LNCaP clone FGC (cell line): ENCODE data around the gene BMP2K.

Experiments
- DNase-seq: peaks from one replicate; pipeline ENCODE4 v3.0.0-alpha.2; 2011; ENCODE audit warnings: low read depth
- H3K4me3 ChIP-seq: 2 replicates; pipeline ENCODE4 v1.5.1; 2011; ENCODE audit warnings: mild to moderate bottlenecking, low read depth, low read length, control low read depth
- CTCF ChIP-seq: IDR thresholded peaks from 2 replicates; pipeline ENCODE4 v1.5.1; 2012; ENCODE audit warnings: mild to moderate bottlenecking; ENCODE audit not compliant: control insufficient read depth, insufficient read depth; ENCODE audit errors: extremely low read depth

BMP2K gene

GRCh38 chr4:78768452-78769180 lies 7.5 kb upstream of the BMP2K start:
- TF ChIP-seq CTCF, result no peak
- DNase-seq, result no peak

GRCh38 chr4:78770091-78770642 lies 6.0 kb upstream of the BMP2K start:
- no peak overlapping the region for H3K4me3 ChIP-seq
- no peak for DNase-seq
- no peak for TF ChIP-seq CTCF

More at GRCh38 chr4:78768452-78769180, 7.5 kb upstream of the BMP2K start:
- H3K4me3 ChIP-seq, result no peak overlapping the region

GRCh38 chr4:78772526-78773091 lies 3.5 kb upstream of the BMP2K start:
- no peak overlapping the region for H3K4me3 ChIP-seq
- DNase-seq, result no peak
- no peak for TF ChIP-seq CTCF

- DNase-seq, result no peak
- no peak for TF ChIP-seq CTCF
- H3K4me3 ChIP-seq, result no peak overlapping the region
These were observed 1.7 kb upstream of the BMP2K start for GRCh38 chr4:78774417-78774816.

- TF ChIP-seq CTCF, result no peak
- no peak for DNase-seq
- peak overlapping the region; percentile 83 for H3K4me3 ChIP-seq
These were observed 659 bp upstream of the BMP2K start for GRCh38 chr4:78775303-78776078.

- H3K4me3 ChIP-seq, result peak overlapping the region; percentile 83
- TF ChIP-seq CTCF, result no peak
- DNase-seq, result no peak
These were observed 802 bp downstream of the BMP2K start for GRCh38 chr4:78776729-78777575.
